ENCODE results near the gene ADORA1.
A peak's percentile ranks its signal among the peaks of the same experiment; 100 is the strongest.

ADORA1 gene

GRCh38 chr1:203126151-203126865 lies 1.2 kb upstream of the ADORA1 start:
- no peak overlapping the region for H3K27ac ChIP-seq (ENCODE audit: low read depth, low read length)
- H3K36me3 ChIP-seq (ENCODE audit: insufficient read depth, low read length) = no peaks in the 10 kb centered on the region
- H3K9me3 ChIP-seq (ENCODE audit: insufficient read depth, low read depth, low read length) = no peaks in the 10 kb centered on the region
- no peak overlapping the region for H3K9ac ChIP-seq (ENCODE audit: low read depth, low read length)
- WGBS = 37% methylated on average over 7 of the region's 8 CpGs
- peaks cover 18% of the 10 kb centered on the region for H3K4me1 ChIP-seq (ENCODE audit: insufficient read depth, low read length)
- H3K4me3 ChIP-seq (ENCODE audit: low read length) = no peak overlapping the region
- peaks cover 33% of the 10 kb centered on the region for H3K27me3 ChIP-seq (ENCODE audit: insufficient read depth, low read length)

- WGBS = 42% methylated on average over 8 of the region's 12 CpGs
- Histone ChIP-seq H3K9ac (ENCODE audit: low read depth, low read length) (peak overlapping the region; percentile 41; the same call in 1 of the 2 replicates), H3K27me3 (ENCODE audit: insufficient read depth, low read length) (peaks cover 33% of the 10 kb centered on the region), H3K4me1 (ENCODE audit: insufficient read depth, low read length) (peaks cover 18% of the 10 kb centered on the region), H3K27ac (ENCODE audit: low read depth, low read length) (no peak overlapping the region), H3K36me3 (ENCODE audit: insufficient read depth, low read length) (no peaks in the 10 kb centered on the region), H3K9me3 (ENCODE audit: insufficient read depth, low read depth, low read length) (no peaks in the 10 kb centered on the region), H3K4me3 (ENCODE audit: low read length) (peak overlapping the region; percentile 63)
Measured at GRCh38 chr1:203126866-203127665, 460 bp upstream of the ADORA1 start.

- 20% methylated on average over 7 of the region's 7 CpGs for WGBS
- Histone ChIP-seq H3K9me3 (ENCODE audit: insufficient read depth, low read depth, low read length) (no peaks in the 10 kb centered on the region), H3K4me3 (ENCODE audit: low read length) (peak overlapping the region; percentile 63), H3K9ac (ENCODE audit: low read depth, low read length) (peak overlapping the region; percentile 17; the same call in 1 of the 2 replicates), H3K4me1 (ENCODE audit: insufficient read depth, low read length) (peaks cover 18% of the 10 kb centered on the region), H3K27me3 (ENCODE audit: insufficient read depth, low read length) (peaks cover 33% of the 10 kb centered on the region), H3K36me3 (ENCODE audit: insufficient read depth, low read length) (no peaks in the 10 kb centered on the region), H3K27ac (ENCODE audit: low read depth, low read length) (no peak overlapping the region)
Measured at GRCh38 chr1:203128431-203128715, 847 bp downstream of the ADORA1 start.

GRCh38 chr1:203128716-203129500 lies 1.4 kb downstream of the ADORA1 start:
- Histone ChIP-seq H3K9ac (ENCODE audit: low read depth, low read length) (no peak overlapping the region), H3K9me3 (ENCODE audit: insufficient read depth, low read depth, low read length) (no peaks in the 10 kb centered on the region), H3K36me3 (ENCODE audit: insufficient read depth, low read length) (no peaks in the 10 kb centered on the region), H3K27me3 (ENCODE audit: insufficient read depth, low read length) (peaks cover 33% of the 10 kb centered on the region), H3K4me3 (ENCODE audit: low read length) (peak overlapping the region; percentile 63), H3K27ac (ENCODE audit: low read depth, low read length) (no peak overlapping the region), H3K4me1 (ENCODE audit: insufficient read depth, low read length) (peaks cover 22% of the 10 kb centered on the region)
- 89% methylated on average over 29 of the region's 29 CpGs for WGBS

- 89% methylated on average over 7 of the region's 7 CpGs for WGBS
- Histone ChIP-seq H3K27me3 (ENCODE audit: insufficient read depth, low read length) (peaks cover 33% of the 10 kb centered on the region), H3K9ac (ENCODE audit: low read depth, low read length) (no peak overlapping the region), H3K36me3 (ENCODE audit: insufficient read depth, low read length) (no peaks in the 10 kb centered on the region), H3K4me1 (ENCODE audit: insufficient read depth, low read length) (peaks cover 27% of the 10 kb centered on the region), H3K9me3 (ENCODE audit: insufficient read depth, low read depth, low read length) (no peaks in the 10 kb centered on the region), H3K27ac (ENCODE audit: low read depth, low read length) (no peak overlapping the region), H3K4me3 (ENCODE audit: low read length) (no peak overlapping the region)
Measured at GRCh38 chr1:203129501-203130231, 2.1 kb downstream of the ADORA1 start.

- Histone ChIP-seq H3K9me3 (ENCODE audit: insufficient read depth, low read depth, low read length) (no peaks in the 10 kb centered on the region), H3K36me3 (ENCODE audit: insufficient read depth, low read length) (no peaks in the 10 kb centered on the region), H3K27me3 (ENCODE audit: insufficient read depth, low read length) (peaks cover 33% of the 10 kb centered on the region), H3K4me1 (ENCODE audit: insufficient read depth, low read length) (peaks cover 27% of the 10 kb centered on the region), H3K4me3 (ENCODE audit: low read length) (no peak overlapping the region), H3K27ac (ENCODE audit: low read depth, low read length) (no peak overlapping the region), H3K9ac (ENCODE audit: low read depth, low read length) (no peak overlapping the region)
- 91% methylated on average over 3 of the region's 3 CpGs for WGBS
Measured at GRCh38 chr1:203130358-203130985, 2.9 kb downstream of the ADORA1 start.

- Histone ChIP-seq H3K9me3 (ENCODE audit: insufficient read depth, low read depth, low read length) (no peaks in the 10 kb centered on the region), H3K27ac (ENCODE audit: low read depth, low read length) (no peak overlapping the region), H3K4me3 (ENCODE audit: low read length) (no peak overlapping the region), H3K4me1 (ENCODE audit: insufficient read depth, low read length) (peaks cover 22% of the 10 kb centered on the region), H3K9ac (ENCODE audit: low read depth, low read length) (no peak overlapping the region), H3K36me3 (ENCODE audit: insufficient read depth, low read length) (no peaks in the 10 kb centered on the region), H3K27me3 (ENCODE audit: insufficient read depth, low read length) (peaks cover 30% of the 10 kb centered on the region)
- WGBS = 90% methylated on average over 9 of the region's 9 CpGs
Measured at GRCh38 chr1:203131548-203132200, 4.1 kb downstream of the ADORA1 start.

- Histone ChIP-seq H3K4me1 (ENCODE audit: insufficient read depth, low read length) (peaks cover 12% of the 10 kb centered on the region), H3K4me3 (ENCODE audit: low read length) (no peak overlapping the region), H3K36me3 (ENCODE audit: insufficient read depth, low read length) (no peaks in the 10 kb centered on the region), H3K27me3 (ENCODE audit: insufficient read depth, low read length) (peaks cover 5% of the 10 kb centered on the region; the same call in 1 of the 2 replicates), H3K9ac (ENCODE audit: low read depth, low read length) (no peak overlapping the region), H3K27ac (ENCODE audit: low read depth, low read length) (no peak overlapping the region), H3K9me3 (ENCODE audit: insufficient read depth, low read depth, low read length) (no peaks in the 10 kb centered on the region)
- 69% methylated on average over 10 of the region's 12 CpGs for WGBS
Measured at GRCh38 chr1:203133970-203134725, 6.6 kb downstream of the ADORA1 start.

GRCh38 chr1:203135636-203136305 lies 8.2 kb downstream of the ADORA1 start:
- peaks cover 13% of the 10 kb centered on the region for H3K4me1 ChIP-seq (ENCODE audit: insufficient read depth, low read length)
- H3K9me3 ChIP-seq (ENCODE audit: insufficient read depth, low read depth, low read length) = no peaks in the 10 kb centered on the region
- no peaks in the 10 kb centered on the region for H3K36me3 ChIP-seq (ENCODE audit: insufficient read depth, low read length)
- 75% methylated on average over 6 of the region's 8 CpGs for WGBS
- no peak overlapping the region for H3K9ac ChIP-seq (ENCODE audit: low read depth, low read length)
- no peak overlapping the region for H3K27ac ChIP-seq (ENCODE audit: low read depth, low read length)
- no peak overlapping the region for H3K4me3 ChIP-seq (ENCODE audit: low read length)
- H3K27me3 ChIP-seq (ENCODE audit: insufficient read depth, low read length) = no peaks in the 10 kb centered on the region

Measured in HUES64 (cell line).